Embryonic facial prominence (tissue), 1 donor: ENCODE measurements around the gene ALPI.

ENCODE experiments used
- DNase-seq: peaks from one replicate; pipeline ENCODE4 v3.0.0-alpha.2; 2016; ENCODE audit errors: extremely low spot score

Gene ALPI

DNA sequence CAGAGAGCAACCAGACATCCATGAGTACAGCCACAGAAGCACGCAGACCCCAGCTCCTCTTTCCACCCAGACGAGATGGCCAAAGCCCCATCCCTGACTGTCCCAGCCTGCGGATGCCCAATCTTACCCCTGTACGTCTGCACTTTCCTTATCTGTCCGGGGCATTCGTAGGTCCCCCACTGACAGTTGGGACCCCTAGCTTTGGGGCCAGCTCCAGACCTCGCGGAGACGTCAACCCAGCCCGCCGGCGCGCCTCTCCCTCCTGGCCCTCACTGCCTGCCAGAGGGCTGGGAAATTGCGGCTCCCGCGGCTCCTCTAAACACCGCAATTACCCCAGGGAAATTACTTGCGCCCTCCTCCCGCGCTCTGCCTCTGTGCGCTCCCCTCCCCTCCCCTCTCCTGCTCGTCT is 29.4 kb downstream of the ALPI start:
- no peak for DNase-seq

DNA sequence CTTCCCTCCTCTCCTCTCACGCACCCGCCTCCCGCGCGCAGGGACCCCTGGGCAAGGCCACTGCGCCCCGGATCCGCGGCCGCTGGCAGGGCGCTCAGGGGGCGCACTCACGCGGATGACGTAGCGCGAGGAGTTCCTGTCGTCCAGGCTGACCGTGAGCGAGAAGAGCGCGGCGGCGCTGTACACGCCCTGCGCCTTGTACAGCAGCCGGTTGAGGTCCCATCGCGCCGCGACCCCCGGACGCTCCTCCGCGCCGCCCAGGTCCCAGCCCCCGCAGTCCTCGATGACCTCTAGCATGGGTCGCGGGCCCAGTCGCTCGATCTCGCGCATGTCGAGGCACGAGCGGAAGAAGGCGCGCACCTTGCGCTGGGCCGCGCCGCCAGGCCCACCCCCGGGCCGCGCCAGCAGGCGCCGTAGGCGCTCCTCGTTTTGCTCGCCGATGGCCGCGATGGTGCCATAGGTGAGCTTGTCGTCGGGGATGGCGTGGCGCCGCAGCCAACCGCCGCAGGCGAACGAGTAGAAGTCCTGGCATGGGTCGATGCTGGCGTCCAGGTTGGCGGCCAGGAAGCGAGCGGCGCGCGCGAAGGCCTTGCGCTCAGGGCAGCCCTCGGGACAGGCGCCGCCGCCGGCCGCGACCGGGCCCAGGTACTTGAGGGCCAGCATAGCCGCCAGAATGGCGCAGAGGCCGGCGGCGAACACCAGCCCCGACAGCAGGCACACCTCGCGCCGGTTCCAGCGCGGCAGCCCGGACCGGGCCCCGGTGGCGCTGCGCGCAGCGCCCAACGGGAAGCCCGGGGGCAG is 30.0 kb downstream of the ALPI start:
- no peak for DNase-seq

DNA sequence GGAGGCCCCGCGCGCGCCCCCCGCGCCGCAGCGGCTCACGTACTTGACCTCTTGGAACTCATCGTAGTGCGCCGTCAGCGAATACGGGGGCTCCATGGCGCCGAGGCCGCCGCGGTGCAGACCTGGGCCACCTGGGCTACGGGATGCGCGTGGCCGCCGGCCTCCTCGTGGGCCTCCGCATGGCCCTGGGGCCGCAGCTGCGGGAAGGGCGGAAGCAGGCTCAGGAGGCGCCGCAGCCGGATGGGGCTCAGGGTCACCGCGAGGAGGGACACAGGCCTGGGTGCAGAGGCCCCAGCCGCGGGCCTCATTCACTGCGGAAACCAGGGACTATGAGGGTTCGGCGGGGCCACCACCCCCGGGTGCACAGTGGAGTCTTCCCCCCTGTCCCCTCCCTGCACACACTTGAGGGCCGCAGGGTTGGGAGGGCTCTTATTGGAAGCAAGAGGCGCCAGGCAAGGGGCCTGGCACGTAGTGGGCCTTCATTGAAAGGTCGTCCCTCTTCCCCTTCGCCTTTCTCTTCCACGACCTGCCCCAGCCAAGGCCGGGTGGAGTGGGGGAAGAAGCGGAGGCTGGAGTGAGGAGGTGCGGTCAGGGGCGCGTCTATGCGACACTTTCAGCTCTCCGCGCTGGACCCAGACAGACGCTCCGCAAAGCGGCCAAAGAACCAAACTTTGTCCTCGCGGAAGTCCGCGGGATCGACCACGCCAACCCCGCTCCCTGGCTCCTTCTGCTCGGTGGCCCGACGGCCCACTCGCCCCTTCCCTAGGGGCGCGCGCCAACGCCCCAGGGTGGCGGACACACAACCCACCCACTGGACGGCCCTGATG is 30.8 kb downstream of the ALPI start:
- DNase-seq, result no peak

DNA sequence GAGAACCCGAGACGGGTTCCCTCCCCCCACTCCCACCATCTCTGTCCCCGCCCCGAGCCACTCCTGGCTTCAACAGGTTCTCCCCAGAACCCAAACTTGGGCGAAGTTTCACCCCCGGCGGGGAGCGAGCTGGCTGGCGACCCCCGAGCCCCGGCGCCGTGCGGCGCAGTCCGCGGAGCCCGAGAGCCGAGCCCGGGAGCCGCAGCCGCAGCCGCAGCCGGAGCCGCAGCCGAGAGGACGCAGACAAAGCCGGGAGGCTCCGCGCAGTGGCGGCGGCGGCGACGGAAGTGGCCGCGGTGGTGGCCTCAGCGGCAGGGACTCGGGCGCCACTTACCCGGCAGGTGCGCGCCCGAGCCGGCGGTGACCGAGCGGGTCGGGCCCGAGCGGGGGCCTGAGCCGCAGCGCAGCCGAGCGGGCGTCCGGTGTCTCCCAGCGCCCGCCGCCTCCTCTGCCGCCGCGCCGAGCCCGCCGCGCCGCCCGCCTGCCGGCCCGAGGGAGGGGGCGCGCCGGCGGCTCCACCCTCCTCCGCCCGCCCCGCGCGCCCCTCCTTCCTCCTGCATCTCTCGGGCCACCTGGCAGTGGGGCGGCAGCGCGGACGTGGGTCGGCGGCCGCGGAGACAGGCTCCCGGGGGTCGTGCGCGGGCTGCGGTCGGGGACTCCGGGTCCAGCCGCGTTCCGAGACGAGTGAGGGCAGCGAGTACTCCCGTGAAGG is 31.6 kb downstream of the ALPI start, which contains the start of gene ECEL1:
Gene ECEL1, minus strand, starts transcription at position 450 of the 712 bp plus-strand sequence. CDS start 1,181 bp downstream, outside the sequence.
- DNase-seq, result no peak

DNA sequence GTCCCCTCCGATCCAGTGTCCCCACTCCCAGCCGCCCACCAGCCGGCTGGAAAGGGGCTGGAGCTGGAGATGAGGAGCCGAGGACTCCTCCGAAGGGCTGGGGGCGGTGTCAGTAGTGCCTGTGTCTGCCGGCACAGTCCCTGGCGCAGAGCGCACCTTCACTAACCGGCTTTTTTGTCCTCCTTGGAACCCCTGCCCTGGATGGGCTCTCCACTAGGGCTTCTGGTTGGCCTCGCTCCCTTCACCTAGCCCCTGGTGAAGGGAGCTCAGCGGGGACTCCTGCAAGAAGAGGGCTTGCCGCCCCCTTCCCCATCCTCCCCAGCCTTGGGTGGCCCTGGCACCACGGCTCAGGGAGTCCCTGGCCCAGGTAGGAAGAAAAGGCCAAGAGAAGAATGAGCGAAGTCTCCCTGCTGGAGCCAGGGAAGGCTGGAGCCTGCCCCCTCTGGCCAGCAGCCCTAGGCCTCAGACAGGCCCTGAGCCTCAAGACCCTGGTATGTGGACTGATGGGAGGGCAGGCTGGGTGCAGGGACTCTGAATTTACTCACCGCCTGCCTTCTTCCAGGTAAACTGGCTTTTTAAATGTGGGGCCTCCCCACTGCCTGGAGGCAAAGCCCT is 32.3 kb downstream of the ALPI start:
- DNase-seq, result no peak

DNA sequence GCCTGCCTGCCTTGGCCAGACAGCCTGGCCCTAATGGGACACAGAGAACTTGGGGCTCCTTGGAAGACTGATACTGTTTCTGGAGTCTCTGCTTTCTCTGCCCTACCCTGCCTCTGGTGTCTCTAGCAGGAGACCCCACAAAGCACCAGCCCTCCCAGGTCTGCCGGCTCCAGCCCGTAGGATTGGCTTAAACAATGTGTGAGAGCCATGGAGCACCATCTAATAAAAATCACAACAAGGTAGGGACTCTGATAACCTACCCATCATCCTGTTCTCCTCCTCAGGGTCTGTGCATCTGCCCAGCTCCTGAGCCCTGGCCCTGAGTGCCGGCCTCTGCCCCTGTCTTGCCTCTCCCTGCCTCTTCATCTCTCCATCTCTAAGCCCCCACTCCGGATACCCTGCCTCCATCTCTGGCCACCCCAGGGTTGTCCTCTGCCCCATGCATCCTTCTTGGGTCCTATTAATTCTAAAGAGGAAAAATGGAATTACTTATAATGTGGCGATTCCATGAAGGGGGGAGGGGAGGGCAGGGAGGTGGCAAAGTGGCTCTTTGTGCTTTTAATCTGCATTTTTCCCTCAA is 32.9 kb downstream of the ALPI start:
- no peak for DNase-seq

DNA sequence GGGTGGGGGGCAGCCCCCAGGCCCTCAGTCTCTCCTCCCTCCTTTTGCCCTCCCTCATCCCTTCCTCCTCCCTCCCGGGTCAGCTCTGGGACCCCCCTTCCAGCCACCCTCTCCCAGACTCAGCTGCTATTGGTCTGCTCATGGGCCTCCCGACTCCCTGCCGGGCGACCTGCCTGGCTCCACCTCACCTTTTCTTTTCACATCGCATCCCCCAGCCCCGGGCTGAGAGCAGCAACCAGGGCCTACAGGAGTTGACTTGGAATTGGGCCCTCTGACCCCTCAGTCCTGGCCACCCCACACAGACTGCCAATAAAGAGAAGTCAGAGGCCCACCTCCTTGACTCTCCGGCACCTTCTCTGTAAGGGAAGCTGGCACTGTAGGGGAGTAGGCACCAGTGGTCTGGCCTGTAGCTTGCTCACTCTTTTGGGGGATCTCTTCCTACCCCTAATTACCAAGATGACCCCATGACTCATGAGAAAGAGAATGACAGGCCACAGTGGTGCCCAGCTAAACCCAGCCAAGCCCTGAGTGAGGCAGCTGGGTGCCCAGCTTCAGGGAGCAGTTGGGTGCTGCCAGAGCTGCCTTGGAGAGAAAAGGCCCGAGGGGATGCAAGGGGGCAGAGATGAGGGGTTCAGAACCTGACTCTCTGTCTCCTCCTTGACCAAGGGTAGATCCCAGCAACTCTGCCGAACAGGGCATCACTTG is 33.7 kb downstream of the ALPI start:
- no peak for DNase-seq

DNA sequence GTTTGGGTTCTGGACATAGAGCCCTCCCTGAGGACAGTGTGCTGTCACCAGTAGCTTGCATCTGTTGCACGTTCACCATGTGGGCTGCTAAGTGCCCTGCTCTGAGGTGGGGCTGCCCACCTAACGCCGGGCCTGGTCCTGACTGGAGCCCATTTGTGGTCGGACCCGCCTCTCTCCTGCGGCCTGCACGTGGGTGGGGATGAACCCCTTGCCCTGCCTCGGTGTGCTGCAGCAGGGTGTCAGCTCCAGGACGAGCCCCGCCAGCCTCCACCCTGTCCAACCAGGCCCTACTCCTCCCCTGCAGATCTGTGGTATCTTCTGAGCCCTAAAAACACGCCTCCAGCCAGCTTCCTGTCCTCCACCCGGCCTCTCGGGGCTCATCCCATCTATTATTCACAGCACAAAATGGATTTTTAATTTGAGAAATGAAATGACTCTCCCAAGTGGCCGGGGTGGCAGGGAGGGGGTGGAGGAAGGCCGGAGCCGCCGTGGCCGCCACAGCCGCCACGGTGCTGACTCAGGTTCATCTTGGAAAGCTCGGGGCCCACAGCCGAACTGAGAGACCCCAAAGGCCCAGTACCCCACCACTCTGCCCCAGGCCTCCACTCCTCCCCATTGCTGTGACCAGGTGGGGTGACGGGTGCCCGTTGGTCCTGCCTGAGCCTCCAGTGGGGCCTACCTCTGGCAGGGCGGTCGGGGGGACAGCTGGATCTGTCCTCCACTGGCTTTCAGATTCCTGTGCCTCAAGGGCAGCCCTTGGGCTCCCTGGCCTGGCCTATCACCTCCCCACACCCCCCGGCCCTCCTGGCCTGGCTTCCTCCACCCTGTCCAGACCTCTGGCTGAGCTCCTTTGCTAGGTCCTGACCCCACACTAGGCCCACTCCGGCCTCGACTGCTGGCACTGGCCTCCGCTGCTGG is 34.5 kb downstream of the ALPI start:
- no peak for DNase-seq

DNA sequence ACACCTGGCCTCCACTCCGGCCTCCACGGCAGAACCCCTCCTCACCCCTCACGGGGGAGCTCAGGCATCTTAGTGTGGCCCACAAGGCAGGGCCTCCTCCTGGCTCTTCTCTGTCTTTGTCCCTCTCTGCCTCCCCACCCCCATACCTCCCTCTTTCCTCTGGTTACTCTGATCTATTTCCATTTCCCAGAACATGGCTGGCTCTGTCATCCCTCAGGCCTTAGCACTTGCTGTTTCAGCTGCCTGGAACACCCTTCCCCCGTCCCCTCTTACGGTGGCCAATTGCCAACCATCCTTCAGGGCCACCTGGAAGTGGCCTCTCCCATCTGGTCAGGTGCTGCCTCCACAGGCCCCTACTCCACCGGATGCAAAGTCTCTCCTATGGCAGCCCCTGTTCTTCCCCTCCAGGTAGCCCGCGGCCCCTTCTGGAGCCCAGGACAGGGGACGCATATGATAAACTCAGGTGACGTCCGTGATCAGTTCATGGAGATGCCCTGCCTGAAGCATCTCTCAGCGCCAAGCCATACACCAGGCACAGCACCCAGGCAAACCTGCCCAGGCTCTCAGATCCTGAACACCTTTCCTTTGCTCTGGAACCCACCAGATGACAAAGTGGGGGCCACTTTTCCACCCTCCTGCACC is 35.3 kb downstream of the ALPI start:
- no peak for DNase-seq

DNA sequence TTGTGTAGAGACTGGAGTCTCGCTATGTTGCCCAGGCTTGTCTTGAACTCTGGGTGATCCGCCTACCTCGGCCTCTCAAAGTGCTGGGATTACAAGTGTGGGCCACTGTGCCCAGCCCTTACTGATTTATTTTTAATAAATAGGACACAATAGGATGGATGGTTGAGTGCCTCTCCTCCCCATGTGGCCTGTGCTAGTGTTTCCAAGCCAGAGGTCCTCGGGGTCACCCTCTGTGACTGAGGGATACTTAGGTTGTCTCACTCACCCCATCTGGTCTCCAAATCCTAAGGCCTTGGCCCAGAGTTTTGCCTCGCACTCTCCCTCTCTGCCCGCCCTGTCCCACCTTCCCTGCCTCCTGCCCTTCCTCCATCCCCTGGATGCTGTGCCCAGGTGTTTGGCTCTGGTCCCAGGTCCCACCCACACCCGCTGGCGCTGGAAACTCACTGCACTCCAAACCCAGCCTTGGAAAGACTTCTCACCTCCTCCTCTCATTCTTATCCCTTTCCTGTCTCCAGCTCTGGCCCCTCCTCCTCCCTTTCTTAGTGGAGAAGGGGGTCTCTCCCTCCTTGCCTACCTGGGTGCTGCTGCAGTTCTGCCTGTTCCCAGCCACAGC is 36.4 kb downstream of the ALPI start:
- no peak for DNase-seq

DNA sequence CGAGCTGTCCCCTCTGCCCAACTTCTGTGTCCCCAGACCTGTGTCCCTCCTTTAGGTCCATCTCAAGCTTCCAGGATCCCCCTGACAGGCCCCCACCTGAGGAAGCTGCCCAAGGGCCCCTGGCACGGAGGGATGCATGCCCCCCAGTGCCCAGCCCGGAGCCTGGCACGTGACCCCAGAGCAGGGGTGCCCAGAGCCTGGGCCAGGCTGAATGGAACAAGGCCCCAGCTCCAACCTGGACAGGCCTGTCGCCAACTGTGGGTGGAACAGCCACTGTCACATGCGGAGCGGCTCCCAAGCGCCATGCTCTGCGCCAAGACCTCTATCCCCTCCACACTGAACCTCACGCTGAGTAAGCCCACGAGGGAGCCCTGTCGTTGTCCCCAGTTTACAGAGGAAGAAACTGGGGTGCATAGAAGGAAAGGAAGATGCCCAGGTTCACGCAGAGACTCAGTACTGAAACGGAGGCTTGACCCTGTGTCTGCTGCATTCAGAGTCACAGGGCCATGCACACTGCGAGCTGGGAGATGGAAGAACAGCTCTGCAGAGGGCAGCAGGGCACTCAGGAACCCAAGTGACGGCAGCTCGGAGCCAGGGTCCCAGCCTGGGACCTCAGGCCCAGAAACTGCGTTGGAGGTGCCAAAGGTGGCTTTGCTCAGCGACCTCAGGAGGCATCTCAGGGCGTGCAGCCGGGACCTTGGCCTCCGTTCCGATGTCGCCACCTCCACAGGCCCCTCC is 37.2 kb downstream of the ALPI start:
- no peak for DNase-seq

DNA sequence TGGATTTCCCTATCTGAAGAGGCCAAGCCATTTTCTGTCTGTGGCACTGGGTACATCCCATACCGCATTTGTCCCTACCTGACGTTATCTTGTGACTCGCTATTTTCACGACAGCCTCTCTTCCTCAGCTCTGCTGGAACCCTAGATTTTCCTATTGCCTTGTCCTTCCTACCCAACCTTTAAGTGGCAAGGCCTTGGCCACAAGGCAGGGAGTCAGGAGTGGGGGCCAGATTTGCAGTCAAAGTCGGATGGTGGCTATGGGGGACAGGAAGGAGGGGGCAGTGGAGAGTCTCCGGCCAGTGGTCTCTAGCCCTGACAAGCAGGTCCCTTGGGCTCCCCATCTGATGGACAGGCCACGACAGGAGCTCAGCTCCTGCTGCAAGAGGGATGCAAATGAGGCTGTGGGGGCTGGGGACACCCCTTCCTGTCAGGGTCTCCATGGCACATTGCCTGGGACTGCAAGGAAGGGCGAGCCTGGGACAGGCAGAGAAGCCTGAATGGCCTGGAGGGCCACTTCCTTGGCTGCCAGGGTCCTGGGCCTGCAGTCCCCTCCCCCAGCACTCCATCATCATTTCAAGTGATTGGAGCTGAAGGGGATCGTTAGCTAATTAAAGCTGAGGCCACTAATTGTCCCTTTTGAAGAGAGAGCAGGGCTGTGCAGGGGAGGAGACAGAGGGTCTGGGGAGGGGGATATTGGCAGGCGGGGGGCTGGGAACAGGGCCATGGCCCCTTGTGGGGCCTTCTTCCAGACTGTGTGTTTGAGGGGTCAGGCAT is 37.9 kb downstream of the ALPI start:
- DNase-seq, result no peak

DNA sequence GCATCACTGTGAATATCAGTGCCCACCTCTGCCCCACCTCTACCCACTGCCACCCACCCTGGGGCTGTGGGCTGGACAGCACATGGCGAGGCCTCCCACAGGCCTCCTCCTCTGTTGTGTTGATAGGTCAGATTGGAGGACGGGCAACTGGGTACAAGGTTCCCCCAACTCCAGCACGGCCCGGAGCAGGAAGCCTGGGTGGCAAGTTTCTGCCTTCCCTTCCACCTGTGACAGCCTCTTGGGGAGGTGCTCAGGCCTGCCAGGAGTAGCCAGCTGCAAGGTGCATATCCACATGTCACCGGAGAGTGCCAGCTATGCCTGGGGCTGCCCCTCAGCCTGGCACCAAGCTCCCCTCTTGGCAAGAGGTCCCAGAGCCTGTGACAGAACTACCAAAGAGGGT is 38.6 kb downstream of the ALPI start:
- no peak for DNase-seq

DNA sequence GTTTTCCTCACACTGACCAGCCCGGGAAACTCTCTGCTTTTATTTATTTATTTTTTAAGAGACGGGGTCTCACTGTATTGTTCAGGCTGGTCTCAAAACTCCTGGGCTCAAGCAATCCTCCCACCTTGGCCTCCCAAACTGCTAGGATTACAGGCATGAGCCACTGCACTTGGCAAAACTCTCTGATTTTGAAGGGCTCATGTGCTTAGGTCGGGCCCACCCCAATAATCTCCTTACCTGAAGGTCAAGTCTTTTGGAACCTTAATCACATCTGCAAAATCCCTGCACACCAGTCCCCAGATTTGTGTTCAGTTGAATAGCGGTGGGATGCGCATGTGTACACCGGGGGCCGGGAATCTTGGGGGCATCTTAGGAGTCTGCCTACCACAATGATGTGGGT is 39.3 kb downstream of the ALPI start:
- no peak for DNase-seq

DNA sequence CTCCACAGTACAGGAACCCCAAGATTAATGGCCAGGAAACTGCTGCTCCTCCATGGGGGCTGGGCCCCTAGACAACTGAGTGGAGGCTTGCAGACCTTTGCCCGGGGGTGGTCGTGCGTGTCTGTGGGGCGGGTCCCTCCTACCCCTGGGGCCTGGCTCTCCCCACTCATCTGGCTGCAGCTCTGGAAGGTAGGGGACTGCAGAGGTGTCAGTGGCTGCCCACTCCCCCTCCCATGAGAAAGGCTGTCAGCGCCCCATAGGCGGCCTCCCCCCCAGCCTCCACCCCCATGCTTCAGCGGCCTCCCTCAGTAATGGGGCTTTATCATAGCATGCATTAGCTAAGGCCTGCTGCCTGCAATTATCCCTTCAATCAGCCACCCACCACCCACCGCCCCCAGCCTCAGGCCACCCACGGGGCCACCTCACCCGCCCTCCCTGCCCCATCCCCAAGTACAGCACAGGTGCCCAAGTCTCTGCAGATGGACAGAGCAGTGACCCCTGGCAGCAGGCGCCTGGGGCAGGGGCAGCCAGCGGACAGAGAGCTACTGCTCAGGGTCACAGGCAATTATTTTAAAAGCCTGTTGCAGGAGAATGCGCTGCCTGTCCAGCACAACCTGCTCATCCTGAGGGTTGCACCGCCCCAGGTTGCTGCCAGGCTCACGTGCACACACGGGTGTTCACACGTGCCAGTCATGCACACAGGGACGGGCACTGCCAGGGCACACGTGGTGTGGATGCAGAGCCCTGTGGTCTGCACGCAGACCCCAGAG is 40.7 kb downstream of the ALPI start:
- DNase-seq, result no peak

DNA sequence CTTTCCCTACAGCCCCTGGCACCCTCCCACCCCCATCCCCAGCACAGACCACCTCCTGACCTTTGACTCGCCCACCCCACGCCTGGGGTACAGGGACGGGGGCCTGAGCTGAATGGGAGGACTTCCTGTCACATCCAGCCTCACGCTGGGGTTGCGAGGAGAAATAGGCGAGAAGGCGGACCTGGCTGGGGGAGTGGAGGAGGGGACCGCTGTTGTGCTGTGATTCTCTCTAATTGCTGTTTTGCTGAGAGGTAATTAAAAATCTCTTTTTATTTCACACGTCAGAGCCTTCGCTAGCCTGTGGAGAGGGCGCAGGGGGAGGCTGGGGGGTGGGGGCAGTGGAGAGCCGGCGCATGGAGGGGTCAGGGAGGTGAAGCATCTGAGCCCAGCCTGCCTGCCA is 41.4 kb downstream of the ALPI start:
- DNase-seq, result no peak

DNA sequence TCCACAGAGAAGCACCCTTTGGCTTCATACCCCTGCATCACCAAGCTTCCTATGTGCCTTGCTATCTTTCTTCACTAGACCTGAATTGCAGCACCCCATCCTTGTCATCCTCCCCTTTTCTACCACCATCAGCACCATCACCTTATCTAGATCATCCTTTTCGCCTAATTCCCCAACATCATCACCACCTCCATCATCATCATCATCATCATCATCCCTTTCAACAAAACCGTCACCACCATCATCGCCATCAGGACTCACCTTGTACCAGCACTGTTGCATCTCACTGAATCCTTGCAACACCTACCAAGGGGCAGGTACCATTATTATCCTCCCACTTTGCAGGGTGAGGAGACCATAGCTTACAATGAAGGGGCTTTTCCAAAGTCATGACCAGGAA is 42.5 kb downstream of the ALPI start:
- no peak for DNase-seq
